NCI-H510A treated with DMSO at 0.1 percent for 48 hours (cell line): ENCODE results near the gene TPR.

Experiments
- DNase-seq: peaks from one replicate; lab custom pipeline; 2025; lab: John Stamatoyannopoulos, UW

Gene TPR

GRCh38 chr1:186289943-186290545 lies 85.0 kb downstream of the TPR start:
- DNase-seq: no peak

GRCh38 chr1:186286615-186287315 lies 88.3 kb downstream of the TPR start:
- DNase-seq: no peak

GRCh38 chr1:186283374-186283773 lies 91.7 kb downstream of the TPR start:
- no peak for DNase-seq

- DNase-seq: no peak
Observed at GRCh38 chr1:186282466-186282865, 92.6 kb downstream of the TPR start.

DNA sequence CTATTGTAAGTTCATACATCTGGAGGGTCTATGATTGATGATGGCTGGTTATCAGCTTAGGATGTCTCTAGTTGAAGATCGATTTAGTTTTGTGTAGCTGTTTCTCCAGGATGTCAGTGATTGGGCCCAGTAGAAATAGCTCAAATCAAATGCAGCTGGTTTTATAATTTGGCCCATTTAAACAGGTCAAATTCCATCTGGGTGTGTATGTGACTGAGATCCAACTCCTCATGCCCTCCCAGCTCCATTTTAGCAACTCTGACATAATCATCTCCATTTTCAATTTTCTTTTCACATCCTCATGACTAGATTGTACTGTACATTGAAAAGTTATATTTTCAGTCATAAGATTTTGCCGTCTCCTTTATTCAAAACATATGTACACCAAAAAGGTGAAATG lies 99.2 kb downstream of the TPR start:
- no peak for DNase-seq

DNA sequence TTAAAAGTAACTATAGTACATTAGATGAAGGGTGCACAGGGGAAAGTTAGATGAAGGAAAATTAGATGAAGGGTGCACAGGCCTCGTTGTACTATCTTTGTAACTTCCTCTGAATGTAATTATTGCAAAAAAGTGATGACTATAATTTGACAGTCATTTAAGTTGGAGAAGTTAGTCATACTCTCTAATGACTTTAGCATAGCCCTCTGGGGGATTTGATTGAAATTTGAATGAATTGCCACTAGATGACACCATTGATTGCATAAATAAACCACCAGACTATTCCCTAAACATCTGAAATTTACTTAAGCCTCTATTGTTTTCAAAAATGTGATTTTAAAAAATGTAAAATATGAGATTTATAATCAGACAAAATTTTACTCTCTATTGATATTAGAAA lies 102.6 kb downstream of the TPR start:
- DNase-seq: no peak

DNA sequence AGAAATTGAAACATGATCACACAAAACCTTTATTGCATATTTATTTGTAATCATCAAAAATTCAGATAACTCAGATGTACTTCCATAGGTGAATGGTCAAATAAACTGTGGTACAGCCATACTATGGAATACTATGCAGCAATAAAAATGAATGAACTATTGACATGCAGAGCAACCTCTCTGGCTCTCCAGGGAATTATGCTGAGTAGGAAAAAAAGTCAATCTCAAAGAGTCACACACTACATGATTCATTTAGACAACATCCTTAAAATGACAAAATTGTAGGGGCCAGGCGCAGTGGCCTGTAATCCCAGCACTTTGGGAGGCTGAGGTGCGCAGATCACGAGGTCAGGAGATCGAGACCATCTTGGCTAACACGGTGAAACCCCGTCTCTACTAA lies 104.0 kb downstream of the TPR start:
- DNase-seq: no peak
